Measurements from ENCODE around the gene ZMAT2. TPM values are rescaled to one million over a fixed set of nuclear protein-coding genes. Genes with fewer than 3 reads are reported as not detected.

ZMAT2 gene
- total RNA-seq, 1 experiment from 2014 or later: 75.9 TPM

DNA sequence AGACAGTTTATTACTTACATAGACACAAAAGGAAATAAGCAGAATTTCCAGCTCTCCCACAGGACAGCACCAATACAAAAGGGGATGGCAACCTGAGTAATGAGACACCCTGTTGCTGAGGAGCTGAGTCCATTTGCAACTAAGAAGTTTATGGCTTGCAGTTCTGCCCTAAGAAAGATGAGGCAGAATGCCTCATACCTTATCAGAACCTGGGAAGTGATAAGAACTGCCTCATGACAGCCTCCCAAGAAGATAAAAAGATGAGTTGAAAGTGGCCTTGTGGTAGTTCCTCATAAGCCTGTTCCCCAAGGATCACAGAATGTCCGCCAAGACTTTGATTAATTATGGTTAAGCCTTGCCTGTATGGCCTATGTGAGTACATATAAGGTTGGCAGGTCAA is 41.7 kb downstream of the ZMAT2 start:
- Mint-ChIP-seq H3K9me3 (ENCODE audit: low read depth, unreplicated experiment) (peaks cover 10% of the 10 kb centered on the region), H3K4me3 (ENCODE audit: low read depth, unreplicated experiment) (no peak overlapping the region), H3K27ac (ENCODE audit: unreplicated experiment) (no peak overlapping the region), H3K27me3 (ENCODE audit: unreplicated experiment) (peaks cover 3% of the 10 kb centered on the region), H3K4me1 (ENCODE audit: low read depth, unreplicated experiment) (no peaks in the 10 kb centered on the region), H3K36me3 (ENCODE audit: insufficient read depth, unreplicated experiment) (peaks cover 5% of the 10 kb centered on the region)
- no TSS peak for BruUV-seq (replicated peaks)
- TF ChIP-seq, protein P1, sequence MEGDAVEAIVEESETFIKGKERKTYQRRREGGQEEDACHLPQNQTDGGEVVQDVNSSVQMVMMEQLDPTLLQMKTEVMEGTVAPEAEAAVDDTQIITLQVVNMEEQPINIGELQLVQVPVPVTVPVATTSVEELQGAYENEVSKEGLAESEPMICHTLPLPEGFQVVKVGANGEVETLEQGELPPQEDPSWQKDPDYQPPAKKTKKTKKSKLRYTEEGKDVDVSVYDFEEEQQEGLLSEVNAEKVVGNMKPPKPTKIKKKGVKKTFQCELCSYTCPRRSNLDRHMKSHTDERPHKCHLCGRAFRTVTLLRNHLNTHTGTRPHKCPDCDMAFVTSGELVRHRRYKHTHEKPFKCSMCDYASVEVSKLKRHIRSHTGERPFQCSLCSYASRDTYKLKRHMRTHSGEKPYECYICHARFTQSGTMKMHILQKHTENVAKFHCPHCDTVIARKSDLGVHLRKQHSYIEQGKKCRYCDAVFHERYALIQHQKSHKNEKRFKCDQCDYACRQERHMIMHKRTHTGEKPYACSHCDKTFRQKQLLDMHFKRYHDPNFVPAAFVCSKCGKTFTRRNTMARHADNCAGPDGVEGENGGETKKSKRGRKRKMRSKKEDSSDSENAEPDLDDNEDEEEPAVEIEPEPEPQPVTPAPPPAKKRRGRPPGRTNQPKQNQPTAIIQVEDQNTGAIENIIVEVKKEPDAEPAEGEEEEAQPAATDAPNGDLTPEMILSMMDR (IDR thresholded peaks at IDR 0.05; ENCODE audit: unreplicated experiment): no peak
- CTCF ChIA-PET: interaction anchor here (0.6 kb wide), 1 partner anchor 348 kb away, joined by 4 read pairs; no protein-coding TSS in a partner anchor
- intact Hi-C loops (cut with micrococcal nuclease; ENCODE audit: unreplicated experiment): no loop called here
- DNase-seq: no peak

DNA sequence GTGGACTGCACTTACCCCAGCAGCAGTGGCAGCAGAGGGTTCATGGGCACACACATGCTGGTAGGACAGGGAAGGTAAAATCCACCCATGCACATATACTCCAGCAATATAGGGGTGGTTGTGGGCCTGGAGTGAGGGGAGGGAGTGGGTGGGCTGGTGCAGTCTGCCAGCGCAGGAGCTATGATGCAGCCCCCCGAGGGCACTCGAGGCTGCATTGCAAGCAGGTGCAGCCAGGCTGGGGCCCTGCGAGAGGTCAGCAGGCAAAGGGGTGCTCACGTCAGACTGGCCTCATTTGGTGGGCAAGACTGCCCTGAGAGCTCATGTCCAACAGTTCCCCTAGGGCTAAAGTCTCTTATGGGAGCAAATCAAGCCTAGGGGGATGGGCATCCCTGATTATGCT is 53.3 kb downstream of the ZMAT2 start:
- H3K27ac Mint-ChIP-seq (ENCODE audit: unreplicated experiment): no peak overlapping the region
- CTCF ChIA-PET: interaction anchor here (0.7 kb wide), 1 partner anchor 17 kb away, joined by 4 read pairs; no protein-coding TSS in a partner anchor

More for the DNA sequence above, 53.3 kb downstream of the ZMAT2 start:
- peaks cover 33% of the 10 kb centered on the region for H3K9me3 Mint-ChIP-seq (ENCODE audit: low read depth, unreplicated experiment)
- H3K36me3 Mint-ChIP-seq (ENCODE audit: insufficient read depth, unreplicated experiment): no peaks in the 10 kb centered on the region
- H3K4me1 Mint-ChIP-seq (ENCODE audit: low read depth, unreplicated experiment): no peaks in the 10 kb centered on the region
- TF ChIP-seq, protein P1 (IDR thresholded peaks at IDR 0.05; ENCODE audit: unreplicated experiment): no peak
- no peaks in the 10 kb centered on the region for H3K27me3 Mint-ChIP-seq (ENCODE audit: unreplicated experiment)
- BruUV-seq (replicated peaks): no TSS peak
- no peak for DNase-seq
- H3K4me3 Mint-ChIP-seq (ENCODE audit: low read depth, unreplicated experiment): no peak overlapping the region
- intact Hi-C loops (cut with micrococcal nuclease; ENCODE audit: unreplicated experiment): no loop called here

Other genes with a start within 250 kb of the ZMAT2 start
- 14.1 and 18.8 TPM in 2 replicates for gene EIF4EBP3, start 152.8 kb upstream of the ZMAT2 start, total RNA-seq (2022)
- gene SRA1, start 143.0 kb upstream of the ZMAT2 start, total RNA-seq (2022): 29.5 and 33.0 TPM in 2 replicates
- 15.1 and 15.7 TPM in 2 replicates for gene APBB3, start 135.8 kb upstream of the ZMAT2 start, total RNA-seq (2022)
- 80.6 and 93.6 TPM in 2 replicates for gene SLC35A4, start 135.6 kb upstream of the ZMAT2 start, total RNA-seq (2022)
- 0.73 and 1.1 TPM in 2 replicates for gene CD14, start 67.3 kb upstream of the ZMAT2 start, total RNA-seq (2022)
- 28.5 and 30.9 TPM in 2 replicates for gene TMCO6, start 61.0 kb upstream of the ZMAT2 start, total RNA-seq (2022)
- 71.3 and 71.4 TPM in 2 replicates for gene NDUFA2, start 52.8 kb upstream of the ZMAT2 start, total RNA-seq (2022)
- gene IK, start 52.6 kb upstream of the ZMAT2 start, total RNA-seq (2022): 115 and 130 TPM in 2 replicates
- gene WDR55, start 35.5 kb upstream of the ZMAT2 start, total RNA-seq (2022): 54.2 and 59.8 TPM in 2 replicates
- gene DND1, start 26.9 kb upstream of the ZMAT2 start, total RNA-seq (2022): 2.8 and 2.9 TPM in 2 replicates
- gene HARS1, start 9.1 kb upstream of the ZMAT2 start, total RNA-seq (2022): 75.8 and 79.9 TPM in 2 replicates
- 45.1 TPM in 2 replicates for gene HARS2, start 9.0 kb upstream of the ZMAT2 start, total RNA-seq (2022)
- gene PCDHA1, start 85.7 kb downstream of the ZMAT2 start, total RNA-seq (2022): 0.73 and 0.83 TPM in 2 replicates
- 0.12 and 0.19 TPM in 2 replicates for gene PCDHA2, start 94.4 kb downstream of the ZMAT2 start, total RNA-seq (2022)
- 0.10 and 0.31 TPM in 2 replicates for gene PCDHA3, start 100.6 kb downstream of the ZMAT2 start, total RNA-seq (2022)
- gene PCDHA4, start 106.6 kb downstream of the ZMAT2 start, total RNA-seq (2022): 4.8 and 5.8 TPM in 2 replicates
- gene PCDHA5, start 121.2 kb downstream of the ZMAT2 start, total RNA-seq (2022): 0.81 and 1.5 TPM in 2 replicates
- 0.66 and 1.2 TPM in 2 replicates for gene PCDHA6, start 127.5 kb downstream of the ZMAT2 start, total RNA-seq (2022)
- gene PCDHA7, start 133.8 kb downstream of the ZMAT2 start, total RNA-seq (2022): 0.95 and 1.2 TPM in 2 replicates
- 1.1 and 1.3 TPM in 2 replicates for gene PCDHA8, start 140.7 kb downstream of the ZMAT2 start, total RNA-seq (2022)
- gene PCDHA9, start 147.9 kb downstream of the ZMAT2 start, total RNA-seq (2022): 0.59 and 0.66 TPM in 2 replicates
- gene PCDHA10, start 155.4 kb downstream of the ZMAT2 start, total RNA-seq (2022): 0.78 and 0.91 TPM in 2 replicates
- gene PCDHA11, start 168.5 kb downstream of the ZMAT2 start, total RNA-seq (2022): 0.64 and 1.3 TPM in 2 replicates
- gene PCDHA12, start 174.9 kb downstream of the ZMAT2 start, total RNA-seq (2022): 0.64 and 0.78 TPM in 2 replicates
- gene PCDHA13, start 181.7 kb downstream of the ZMAT2 start, total RNA-seq (2022): 2.0 and 2.3 TPM in 2 replicates
- 2.8 and 3.7 TPM in 2 replicates for gene PCDHAC1, start 225.9 kb downstream of the ZMAT2 start, total RNA-seq (2022)

Data from Calu3 (cell line).